ENCODE data around the gene KHDC4.
"Not testable (repeated sequence)": the region's sequence is repeated elsewhere in the genome, so short reads cannot be mapped to it uniquely, and the experiment has no call there.

Gene KHDC4

DNA sequence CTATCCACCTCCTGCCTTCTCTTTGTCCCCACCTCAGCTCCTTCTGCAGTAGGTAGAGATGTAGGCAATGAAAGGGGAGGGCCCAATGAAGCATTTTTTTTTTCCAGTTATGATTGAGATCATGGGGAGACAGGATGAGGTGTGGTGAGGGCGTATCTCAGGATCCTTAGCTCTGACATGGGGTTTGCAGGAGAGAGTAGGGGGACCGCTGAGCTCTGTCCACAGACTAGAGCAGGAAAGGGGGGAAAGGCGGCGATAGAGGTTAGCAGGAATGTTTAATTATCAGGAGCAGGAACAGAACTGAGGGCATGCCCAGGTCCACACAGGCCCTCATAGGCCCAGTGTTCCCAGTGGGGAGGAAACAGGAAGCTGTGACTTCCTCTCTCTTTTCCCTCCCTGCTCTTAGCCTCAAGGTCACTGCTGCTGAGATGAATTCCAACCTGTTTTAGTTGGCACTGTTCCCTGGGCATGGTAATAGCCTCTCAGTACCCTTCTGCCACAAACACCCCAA lies 6.3 kb upstream of the KHDC4 start:
- no peak for DNase-seq

DNA sequence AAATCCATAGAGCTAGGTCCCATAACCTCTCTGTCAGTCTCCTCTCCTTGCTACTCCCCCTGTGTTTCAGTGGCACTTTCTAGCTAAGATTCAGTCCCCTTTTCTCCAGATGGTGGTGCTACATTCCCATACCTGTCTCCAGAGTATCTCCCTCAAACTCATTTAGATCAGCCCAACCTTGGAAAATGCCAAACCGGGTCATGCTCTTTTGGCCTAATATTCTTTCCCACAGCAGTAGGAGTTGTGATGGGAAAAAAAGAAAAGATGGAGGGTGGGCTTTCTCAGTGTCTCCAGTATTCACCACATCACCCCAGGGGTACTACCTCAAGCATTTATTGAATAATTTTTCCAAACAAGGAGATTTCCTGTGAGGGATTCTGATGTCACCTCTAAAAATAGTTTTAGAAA lies 4.0 kb upstream of the KHDC4 start:
- no peak for DNase-seq

DNA sequence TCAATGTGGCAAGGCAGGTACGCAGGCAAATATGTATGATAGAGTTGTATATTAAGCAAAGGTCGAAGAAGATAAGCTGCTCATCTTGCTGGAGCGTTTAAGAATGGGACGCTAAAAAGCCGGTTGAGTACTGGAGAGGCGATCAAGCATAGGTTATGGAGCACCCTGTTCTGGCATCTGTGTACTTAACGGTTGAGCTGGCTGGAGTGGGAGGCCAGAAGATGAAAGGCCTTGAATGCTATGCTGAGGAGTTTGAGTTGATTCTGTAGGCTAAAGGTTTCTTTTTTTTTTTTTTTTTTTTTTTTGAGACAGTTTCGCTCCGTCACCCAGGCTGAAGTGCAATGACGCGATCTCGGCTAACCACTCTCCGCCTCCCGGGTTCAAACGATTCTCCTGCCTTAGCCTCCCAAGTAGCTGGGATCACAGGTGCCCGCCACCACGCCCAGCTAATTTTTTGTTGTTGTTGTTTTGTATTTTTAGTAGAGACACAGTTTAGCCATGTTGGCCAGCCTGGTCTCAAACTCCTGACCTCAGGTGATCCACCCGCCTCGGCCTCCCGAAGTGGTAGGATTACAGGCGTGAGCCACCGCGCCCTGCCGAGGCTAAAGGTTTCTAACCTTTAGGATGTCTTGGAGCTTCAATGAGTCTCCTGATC lies 850 bp upstream of the KHDC4 start:
- no peak for DNase-seq

DNA sequence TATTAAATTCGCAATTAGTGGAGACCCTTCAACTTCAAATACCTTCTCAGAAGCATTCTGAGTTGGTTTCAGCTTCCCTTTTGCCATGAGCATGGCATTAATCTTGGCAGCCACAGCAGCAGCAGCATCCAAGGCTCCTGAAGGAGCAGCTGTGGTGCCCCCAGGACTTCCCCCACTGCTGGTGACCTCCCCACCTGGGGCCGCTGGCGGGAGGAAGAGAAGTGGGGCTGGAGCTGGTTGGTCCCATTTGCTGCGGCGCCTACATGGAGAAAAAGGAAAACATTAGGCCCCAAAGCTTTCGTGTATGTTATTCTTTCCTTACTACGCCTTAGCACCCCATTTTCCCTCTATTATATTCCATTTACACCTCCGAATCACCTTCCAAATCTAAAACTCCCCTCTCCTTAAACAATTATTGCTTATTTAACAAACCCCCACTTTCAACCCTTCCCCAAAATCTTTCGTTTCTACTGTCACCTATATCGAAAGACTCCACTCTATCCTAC lies 569 bp downstream of the KHDC4 start:
- no peak for DNase-seq

DNA sequence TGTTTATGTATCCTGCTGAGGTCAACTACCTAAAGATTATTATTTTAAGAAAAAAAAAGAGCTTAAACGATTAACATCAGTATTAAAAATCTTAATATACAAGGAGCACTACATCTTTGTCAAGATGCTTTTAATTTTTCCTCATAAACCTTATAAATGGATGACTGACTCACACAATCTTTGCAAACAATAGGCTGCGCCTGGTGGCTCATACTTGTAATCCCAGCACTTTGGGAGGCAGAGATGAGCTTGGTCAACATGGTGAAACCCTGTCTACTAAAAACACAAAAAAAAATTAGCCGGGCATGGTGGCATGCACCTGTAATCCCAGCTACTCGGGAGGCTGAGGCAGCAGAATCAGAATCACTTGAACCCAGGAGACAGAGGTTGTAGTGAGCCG lies 1.7 kb downstream of the KHDC4 start:
- DNase-seq: no peak

DNA sequence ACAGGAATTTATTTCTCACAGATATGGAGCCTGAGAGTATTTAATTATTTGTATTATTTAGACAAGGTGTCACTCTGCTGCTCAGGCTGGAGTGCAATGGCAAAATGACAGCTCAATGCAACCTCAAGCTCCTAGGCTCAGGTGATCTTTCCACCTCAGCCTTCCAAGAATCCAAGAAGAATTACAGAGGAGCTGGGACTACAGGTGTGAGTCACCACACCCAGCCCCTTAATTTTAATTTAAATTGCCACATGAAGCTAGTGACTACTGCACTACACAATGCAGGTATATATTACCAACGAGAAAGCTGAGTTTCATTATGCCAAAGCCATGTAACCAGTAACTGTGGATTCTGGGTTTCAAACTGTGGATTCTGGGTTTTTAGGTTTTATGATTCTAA lies 2.1 kb downstream of the KHDC4 start:
- no peak for DNase-seq

DNA sequence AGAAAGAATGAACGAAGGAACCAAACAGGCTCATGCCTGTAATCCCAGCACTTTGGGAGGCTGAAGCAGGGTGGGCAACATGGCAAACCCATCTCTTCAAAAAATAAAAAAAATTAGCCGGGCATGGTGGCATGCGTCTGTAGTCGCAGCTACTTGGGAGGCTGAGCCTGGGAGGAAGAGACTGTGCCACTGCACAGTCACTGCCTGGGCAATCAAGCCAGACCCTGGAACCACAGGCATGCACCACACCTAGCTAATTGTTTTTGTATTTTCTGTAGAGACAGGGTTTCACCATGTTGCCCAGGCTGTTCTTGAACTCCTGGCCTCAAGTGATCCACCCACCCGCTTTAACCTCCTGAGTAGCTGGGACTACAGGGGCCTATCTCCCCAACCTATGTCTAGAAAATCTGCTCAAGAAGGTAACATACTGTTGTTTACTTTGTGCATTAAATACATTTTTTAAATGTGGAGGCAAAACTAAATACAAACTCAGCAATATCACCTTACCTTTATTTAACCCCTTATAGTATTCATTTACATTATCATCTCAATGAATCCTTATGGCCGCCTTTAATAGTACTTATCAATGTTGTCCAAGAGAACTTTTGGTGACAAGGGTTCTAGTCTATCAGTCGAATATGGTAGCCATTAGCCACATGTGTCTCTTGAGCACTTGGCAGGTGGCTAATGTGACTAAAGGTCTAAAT lies 2.7 kb downstream of the KHDC4 start:
- no peak for DNase-seq

DNA sequence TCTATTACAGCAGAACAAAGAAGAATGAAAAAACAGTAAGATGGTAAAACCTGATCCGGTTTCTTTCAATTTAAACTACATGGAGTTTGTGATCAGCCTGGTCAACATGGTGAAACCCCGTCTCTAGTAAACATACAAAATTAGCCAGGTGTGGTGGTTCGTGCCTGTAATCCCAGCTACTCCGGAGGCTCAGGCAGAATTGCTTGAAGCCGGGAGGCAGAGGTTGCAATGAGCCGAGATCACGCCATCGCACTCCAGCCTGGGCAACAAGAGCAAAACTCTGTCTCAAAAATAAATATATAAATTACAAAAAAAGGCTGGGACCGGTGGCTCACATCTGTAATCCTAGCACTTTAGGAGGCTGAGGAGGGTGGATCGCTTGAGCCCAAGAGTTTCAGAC lies 3.5 kb downstream of the KHDC4 start:
- DNase-seq: not testable (repeated sequence)

DNA sequence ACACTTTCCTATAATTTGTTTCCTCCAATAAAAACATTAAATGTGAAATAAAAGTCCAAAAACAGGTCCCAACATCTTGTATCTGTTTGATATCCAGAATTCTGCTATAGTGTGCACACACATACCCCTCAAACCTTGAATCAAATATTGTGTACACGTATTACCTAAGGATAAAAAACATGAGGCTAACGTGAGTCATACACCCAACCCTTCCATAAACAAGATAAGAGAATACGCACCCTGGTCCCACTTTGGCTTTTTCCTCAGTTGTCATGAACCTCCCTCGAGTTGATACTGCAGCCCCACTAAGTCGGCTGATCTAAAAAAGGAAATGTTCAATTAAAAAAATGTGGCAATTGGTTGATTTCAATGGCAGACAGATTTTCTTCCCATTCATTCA lies 5.2 kb downstream of the KHDC4 start:
- no peak for DNase-seq

DNA sequence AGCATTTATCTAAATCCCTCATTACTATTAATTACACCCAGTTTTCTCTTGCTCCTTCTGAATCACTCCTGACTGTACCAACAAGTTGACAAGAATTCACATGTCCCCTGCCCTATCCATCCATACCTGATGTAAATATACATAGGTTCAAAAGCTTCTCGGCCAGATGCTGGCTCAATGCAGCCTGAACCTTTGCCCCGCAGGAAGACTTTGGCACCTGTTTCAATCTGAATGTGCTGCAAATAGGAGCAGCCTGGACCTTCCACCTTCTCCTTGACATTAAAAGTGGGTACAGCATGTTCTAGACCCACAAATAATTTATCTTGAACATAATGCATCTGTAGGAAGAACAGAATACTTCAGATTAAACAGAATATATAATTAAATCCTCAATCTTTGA lies 8.7 kb downstream of the KHDC4 start:
- no peak for DNase-seq

DNA sequence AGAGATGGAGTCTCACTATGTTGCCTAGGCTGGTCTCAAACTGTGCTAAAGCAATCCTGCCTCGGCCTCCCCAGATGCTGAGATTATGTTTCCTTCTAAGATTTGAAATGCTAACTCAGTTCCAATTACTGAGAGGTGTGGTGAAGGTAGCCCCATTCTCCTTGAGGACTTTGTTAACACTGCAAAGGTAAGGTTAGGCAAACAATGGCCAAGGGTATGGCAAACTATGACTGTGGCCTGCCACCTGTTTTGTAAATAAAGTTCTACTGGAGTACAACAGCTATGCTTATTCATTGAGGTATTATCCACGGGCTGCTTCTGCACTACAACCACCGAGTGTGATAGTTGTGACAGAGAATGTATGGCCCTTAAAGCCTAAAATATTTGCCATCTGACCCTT lies 13.5 kb downstream of the KHDC4 start:
- no peak for DNase-seq

DNA sequence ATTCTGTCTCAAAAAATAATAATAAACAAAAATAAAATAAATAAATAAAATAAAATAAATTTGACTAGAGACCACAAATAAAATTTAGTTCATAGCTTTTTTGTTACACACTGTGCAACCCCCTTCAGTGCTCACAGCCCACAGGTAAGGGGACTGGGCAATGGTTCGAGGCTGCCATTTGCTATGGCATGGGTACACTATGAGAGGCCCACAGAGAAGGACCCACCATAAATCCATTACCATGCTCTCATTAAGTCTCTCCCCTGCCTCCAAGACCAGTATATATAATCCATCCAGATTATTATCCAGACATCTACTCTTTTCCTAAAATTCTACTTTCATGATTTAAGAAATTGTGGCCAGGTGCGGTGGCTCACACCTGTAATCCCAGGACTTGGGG lies 14.4 kb downstream of the KHDC4 start:
- DNase-seq: no peak

DNA sequence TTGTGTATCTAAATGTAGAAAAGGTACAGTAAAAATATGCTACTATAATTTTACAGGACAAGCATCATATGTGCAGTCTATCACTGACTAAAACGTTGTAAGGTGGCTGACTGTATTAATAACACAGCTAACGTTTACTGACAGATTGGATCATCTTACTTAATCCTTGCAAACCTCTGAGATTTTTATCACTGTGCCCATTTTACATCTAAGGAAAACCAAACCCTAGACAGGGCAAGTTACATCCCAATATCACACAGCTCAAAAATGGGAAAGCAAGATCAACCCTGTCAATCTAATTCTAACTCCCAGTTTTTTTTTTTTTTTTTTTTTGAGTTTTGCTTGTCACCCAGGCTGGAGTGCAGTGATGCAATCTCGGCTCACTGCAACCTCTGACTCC lies 15.6 kb downstream of the KHDC4 start:
- no peak for DNase-seq

DNA sequence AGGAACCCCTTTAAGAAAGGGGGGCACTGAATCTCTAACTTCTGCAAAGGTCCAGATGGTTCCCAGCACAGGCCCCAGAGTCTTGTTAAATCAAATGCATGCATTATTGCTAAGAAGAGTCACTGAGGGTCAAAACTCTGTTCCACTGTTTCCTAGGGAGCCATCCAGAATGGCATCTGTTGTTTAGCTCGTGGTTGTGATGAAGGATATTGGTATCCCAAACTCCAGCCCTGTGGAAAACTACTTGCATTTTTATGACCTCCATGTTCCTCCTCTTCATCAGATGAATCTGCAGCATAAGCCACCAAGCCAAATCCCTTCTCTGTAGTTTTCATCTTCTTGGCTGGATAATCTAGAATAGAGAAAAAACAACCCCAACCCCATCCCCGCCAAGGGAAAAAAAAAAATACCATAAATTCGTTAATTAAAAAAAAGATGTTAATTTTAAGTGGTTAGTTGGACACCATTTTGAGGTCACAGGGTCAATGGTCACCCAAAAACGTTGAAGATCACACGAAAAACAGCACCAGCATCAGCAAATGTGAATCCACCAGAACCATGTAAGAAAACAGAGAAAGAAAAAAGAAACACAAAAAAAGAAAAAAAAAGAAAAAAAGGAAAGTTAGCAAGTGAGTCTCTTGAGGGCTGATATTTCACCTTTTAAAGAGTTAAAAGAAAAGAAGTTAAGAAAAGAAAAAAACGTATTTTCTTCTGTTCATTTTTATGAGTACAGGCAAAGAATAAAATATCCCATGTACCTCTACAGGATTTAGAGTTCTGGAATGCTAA lies 20.1 kb downstream of the KHDC4 start:
- DNase-seq: no peak

DNA sequence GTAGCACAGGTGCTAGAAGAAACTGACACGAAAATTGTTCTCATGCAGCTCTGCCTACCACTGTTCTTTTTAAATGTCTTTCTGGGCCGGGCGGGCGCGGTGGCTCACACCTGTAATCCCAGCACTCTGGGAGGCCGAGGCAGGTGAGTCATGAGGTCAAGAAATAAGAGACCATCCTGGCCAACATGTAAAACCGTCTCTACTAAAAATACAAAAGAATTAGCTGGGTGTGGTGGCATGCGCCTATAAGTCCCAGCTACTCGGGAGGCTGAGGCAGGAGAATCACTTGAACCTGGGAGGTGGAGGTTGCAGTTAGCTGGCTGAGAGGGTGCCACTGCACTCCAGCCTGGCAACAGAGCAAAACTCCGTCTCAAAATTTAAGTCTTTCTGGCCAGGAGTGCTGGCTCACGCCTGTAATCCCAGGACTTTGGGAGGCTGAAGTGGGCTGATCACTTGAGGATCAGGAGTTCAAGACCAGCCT lies 22.1 kb downstream of the KHDC4 start:
- DNase-seq: no peak

DNA sequence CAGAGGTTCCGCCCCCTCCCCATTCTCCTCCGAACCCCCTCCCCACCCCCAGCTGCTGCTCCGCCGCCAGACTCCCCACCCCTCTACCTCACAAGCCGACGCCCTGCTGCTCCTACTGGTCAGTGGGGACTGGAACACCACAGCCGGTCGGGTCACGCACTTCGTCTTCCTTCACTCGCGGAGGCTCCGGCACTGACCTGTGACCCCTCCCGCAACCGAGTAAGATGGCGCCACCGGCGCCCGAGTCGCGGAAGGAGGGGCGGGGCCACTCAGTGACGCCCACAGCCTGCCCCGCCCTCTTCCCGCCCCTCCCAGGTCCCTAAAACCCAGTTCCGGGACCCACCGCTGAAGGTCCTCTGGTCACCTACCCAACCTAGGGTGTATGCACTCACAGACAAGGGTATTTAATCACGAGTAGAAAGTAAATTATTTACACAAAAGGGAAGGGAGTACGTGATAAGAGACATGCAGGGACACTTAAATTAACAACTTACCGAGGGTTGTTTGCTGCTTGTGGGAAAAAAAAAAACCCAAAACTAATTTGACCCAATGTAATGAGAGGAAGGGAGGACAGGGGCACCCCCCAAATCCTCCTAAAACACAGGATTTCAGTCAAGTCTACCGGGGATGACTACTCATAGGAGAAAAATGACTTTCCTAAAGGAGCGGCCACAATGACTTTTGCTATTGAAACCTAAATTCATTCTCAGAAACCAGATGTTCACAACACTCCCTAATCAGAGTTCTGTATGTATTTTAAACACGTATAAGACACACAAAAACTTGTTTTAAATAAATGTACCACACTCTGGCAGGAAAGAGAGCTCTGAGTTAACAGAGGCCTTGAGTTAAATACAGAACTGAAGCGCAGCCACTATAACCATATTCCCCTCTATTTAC lies 22.8 kb downstream of the KHDC4 start, which contains the start of gene RIT1:
Gene RIT1, minus strand, starts transcription at position 194 of the 900 bp plus-strand sequence. CDS start 588 bp downstream, outside the sequence.
- peak; percentile 79 to 85 for DNase-seq

DNA sequence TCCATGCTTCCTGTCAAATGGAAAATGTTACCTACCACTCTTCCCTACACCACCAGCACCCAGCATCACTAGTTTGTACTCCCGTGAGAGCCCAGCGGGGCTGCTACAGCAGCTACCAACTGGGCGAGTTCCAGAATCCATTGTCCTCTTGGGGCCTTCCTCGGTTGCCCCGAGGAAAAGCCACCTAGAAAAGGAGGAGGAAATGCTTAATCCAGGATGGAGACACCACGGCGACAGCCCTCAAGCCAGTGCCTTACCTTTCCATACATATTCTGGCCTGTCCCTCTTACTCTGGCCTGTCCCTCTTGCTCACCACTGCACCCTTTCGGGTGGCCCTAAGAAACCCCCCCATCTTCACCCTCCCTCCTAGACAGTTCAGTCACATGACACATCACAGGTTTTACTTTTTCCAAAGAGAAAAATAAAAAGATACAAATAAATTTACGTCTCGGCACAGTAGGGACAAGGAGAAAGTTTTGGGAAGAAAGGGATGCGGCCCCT lies 23.5 kb downstream of the KHDC4 start:
- DNase-seq: no peak

DNA sequence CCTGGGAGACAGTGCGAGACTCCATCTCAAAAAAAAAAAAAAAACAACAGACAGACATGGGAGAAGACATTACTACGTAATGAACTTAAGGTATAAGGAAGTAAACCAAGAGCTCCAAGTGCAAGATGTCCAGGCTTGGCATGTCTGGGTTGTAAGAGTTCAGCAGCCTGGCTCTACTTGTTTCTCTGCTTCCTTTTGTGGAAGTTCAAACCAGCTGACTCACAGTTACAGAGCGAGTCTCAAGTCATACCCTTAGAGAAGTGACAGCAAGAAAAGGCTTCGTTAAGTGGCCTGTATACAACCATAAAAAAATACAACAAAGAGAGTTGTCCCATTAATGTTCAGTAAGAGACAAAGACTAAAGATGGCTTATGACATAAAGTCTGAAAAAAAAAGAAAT lies 24.3 kb downstream of the KHDC4 start:
- no peak for DNase-seq

DNA sequence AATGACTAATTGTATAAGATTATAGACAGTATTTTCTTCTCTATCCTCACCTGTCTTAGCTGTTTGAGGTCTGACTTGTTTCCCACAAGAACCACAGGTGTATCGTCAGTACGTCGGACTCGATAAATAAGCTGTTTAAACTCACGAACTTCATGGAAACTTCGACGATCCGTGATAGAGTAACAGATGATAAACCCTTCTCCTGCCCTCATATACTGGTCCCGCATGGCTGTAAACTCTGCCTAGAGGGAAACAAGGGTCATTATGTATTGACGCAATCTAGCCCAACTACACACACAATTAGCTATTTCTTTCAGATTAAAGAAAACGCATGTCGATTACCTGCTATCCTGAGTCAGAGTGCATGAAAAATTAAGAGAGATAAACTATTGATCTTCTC lies 30.0 kb downstream of the KHDC4 start:
- no peak for DNase-seq

DNA sequence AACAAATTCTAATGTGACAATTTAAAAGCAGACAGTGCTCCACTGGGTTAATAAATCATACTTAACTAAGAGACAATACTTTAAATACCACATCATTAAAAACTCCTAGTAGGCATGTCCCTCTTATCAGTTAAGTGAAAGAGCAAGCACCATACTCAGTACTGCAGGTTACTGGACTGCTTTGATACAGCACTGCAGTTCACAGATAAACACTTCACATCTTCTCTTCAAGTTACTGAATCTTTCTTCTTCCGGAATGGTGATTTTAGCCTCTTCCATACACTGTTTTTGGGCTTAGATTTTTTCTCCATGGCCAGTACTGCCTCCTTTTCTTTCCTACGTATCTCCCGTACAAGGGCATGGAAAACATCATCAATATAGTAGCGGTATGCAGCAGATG lies 34.1 kb downstream of the KHDC4 start:
- no peak for DNase-seq

DNA sequence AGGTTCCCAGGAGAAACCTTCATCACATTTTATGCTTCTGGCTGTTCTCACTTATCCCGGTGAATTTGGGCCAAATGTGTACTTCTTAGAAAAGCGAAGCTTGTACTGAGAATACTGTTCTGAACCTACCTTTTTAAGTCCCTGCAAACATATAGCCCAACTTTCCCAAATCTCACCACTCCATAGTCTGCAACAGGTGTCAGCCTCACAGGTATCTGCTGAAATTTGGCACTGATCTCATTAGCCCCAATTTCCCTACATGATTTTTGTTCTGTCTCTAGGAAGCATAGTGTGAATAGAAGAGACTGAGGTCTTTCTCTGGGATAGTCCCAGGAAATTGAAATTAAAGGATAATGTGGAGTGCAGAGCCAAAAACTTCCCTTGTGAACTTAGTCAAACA lies 34.5 kb downstream of the KHDC4 start:
- DNase-seq: no peak

DNA sequence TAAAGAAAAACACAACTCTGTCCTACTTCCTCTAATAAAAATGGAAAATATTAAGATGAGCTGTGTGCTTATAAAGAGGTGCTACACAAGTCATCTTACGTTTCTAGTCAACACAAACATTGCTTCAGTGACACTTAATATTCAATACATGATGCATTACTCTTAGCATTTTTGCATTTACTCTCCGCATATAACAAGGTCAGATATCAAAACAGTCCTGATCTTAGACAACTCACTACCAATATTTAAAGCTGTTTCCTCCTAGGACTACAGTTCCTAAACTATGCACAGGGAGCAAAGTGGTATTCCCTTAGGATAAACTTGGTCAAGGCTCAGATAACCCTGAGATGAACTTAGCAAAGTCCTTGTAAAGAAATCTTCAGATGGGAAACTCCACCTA lies 35.3 kb downstream of the KHDC4 start:
- DNase-seq: no peak
